Right lobe of liver (tissue), 4 donors: ENCODE data around the gene RIPK1.

Experiments
- POLR2A ChIP-seq: fragments of 450-650 bp; IDR thresholded peaks from one replicate; pipeline ENCODE4 v1.6.1; 2017; ENCODE audit warnings: antibody characterized with exemption, mild to moderate bottlenecking
- TF ChIP-seq, protein P1 (sequence below), 4 donors: fragments of 200-600 bp in 3 of 4; fragments of 450-650 bp in 1 of 4; IDR thresholded peaks; one replicate each; pipeline versions ENCODE4 v1.5.1 to v1.8.0; 2016 to 2022; ENCODE audit warnings: antibody characterized with exemption in 4 of 4, mild to moderate bottlenecking in 2 of 4
- donor health status: DM: no; HTN: no; CAD: no.
- donor health status: DM: no; HTN: no; CAD: no.
- donor health status: DM: no; HTN: yes; CAD: no.

- TF ChIP-seq, protein P1, sequence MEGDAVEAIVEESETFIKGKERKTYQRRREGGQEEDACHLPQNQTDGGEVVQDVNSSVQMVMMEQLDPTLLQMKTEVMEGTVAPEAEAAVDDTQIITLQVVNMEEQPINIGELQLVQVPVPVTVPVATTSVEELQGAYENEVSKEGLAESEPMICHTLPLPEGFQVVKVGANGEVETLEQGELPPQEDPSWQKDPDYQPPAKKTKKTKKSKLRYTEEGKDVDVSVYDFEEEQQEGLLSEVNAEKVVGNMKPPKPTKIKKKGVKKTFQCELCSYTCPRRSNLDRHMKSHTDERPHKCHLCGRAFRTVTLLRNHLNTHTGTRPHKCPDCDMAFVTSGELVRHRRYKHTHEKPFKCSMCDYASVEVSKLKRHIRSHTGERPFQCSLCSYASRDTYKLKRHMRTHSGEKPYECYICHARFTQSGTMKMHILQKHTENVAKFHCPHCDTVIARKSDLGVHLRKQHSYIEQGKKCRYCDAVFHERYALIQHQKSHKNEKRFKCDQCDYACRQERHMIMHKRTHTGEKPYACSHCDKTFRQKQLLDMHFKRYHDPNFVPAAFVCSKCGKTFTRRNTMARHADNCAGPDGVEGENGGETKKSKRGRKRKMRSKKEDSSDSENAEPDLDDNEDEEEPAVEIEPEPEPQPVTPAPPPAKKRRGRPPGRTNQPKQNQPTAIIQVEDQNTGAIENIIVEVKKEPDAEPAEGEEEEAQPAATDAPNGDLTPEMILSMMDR (IDR thresholded peaks at IDR 0.05) = no peak
- no peak for TF ChIP-seq POLR2A
These were observed 36.2 kb upstream of the RIPK1 start for GRCh38 chr6:3031857-3032640.
